GM12878 (cell line): ENCODE results near the gene USH1G. TPM values are rescaled to one million over a fixed set of nuclear protein-coding genes. Genes with fewer than 3 reads are reported as not detected.
A peak's percentile ranks its signal among the peaks of the same experiment; 100 is the strongest.

Experiments
- BHLHE40 ChIP-seq, 2 experiments: fragments of 450-650 bp in 1 of 2; IDR thresholded peaks; 2 replicates each; pipeline ENCODE4 v1.6.1; 2011 to 2017; ENCODE audit warnings: low read depth in 2 of 2, borderline replicate concordance in 1 of 2, improper control_type of control experiment in 1 of 2, low read length in 1 of 2, mild to moderate bottlenecking in 1 of 2
- CBX3 ChIP-seq: fragments of 200-600 bp; sonication (generic); IDR thresholded peaks from 2 replicates; pipeline ENCODE4 v1.6.1; 2016; ENCODE audit warnings: low read depth, borderline replicate concordance
- CHD1 ChIP-seq: IDR thresholded peaks from 2 replicates; pipeline ENCODE4 v1.6.1; 2012; ENCODE audit warnings: low read depth, low read length, improper control_type of control experiment
- EED ChIP-seq: sonication (generic); IDR thresholded peaks from 2 replicates; pipeline ENCODE4 v1.6.1; 2016; ENCODE audit warnings: antibody characterized with exemption, low read depth
- GABPA ChIP-seq: IDR thresholded peaks from 2 replicates; pipeline ENCODE4 v1.6.1; 2014; ENCODE audit warnings: antibody characterized with exemption, low read depth, mild to moderate bottlenecking, inconsistent platforms
- GATAD2B ChIP-seq: fragments of 450-650 bp; conservative IDR thresholded peaks from 2 replicates; pipeline ENCODE4 v1.6.1; 2017; ENCODE audit warnings: low read depth, mild to moderate bottlenecking, moderate library complexity
- IKZF1 ChIP-seq: fragments of 450-650 bp; conservative IDR thresholded peaks from 2 replicates; pipeline ENCODE4 v1.6.1; 2017; ENCODE audit warnings: antibody characterized with exemption, mild to moderate bottlenecking
- MTA2 ChIP-seq: fragments of 450-650 bp; IDR thresholded peaks from 2 replicates; pipeline ENCODE4 v1.6.1; 2016; ENCODE audit warnings: low read depth, mild to moderate bottlenecking, moderate library complexity
- NBN ChIP-seq: fragments of 450-650 bp; IDR thresholded peaks from 2 replicates; pipeline ENCODE4 v1.6.1; 2016
- NFYB ChIP-seq: IDR thresholded peaks from 2 replicates; pipeline ENCODE4 v1.6.1; 2011; ENCODE audit warnings: low read depth, mild to moderate bottlenecking, low read length, improper control_type of control experiment, moderate library complexity; ENCODE audit not compliant: insufficient read depth
- NR2C2 ChIP-seq: IDR thresholded peaks from 2 replicates; pipeline ENCODE4 v1.6.1; 2011; ENCODE audit warnings: borderline replicate concordance, low read depth; ENCODE audit not compliant: control insufficient read depth, insufficient read length
- NRF1 ChIP-seq: conservative IDR thresholded peaks from 2 replicates; pipeline ENCODE4 v1.6.1; 2011; ENCODE audit warnings: mild to moderate bottlenecking, low read depth, low read length, improper control_type of control experiment
- PAX8 ChIP-seq: fragments of 450-650 bp; IDR thresholded peaks from 2 replicates; pipeline ENCODE4 v1.6.1; 2017; ENCODE audit warnings: mild to moderate bottlenecking, moderate library complexity
- RELA ChIP-seq: fragments of 450-650 bp; IDR thresholded peaks from 2 replicates; pipeline ENCODE4 v1.8.0; 2014; ENCODE audit warnings: borderline replicate concordance; ENCODE audit not compliant: partially characterized antibody
- SMC3 ChIP-seq: IDR thresholded peaks from 2 replicates; pipeline ENCODE4 v1.6.1; 2011; ENCODE audit warnings: low read length, improper control_type of control experiment, borderline replicate concordance
- SUZ12 ChIP-seq: fragments of 200-600 bp; sonication (generic); IDR thresholded peaks from one replicate; pipeline ENCODE4 v1.6.1; 2018; ENCODE audit warnings: antibody characterized with exemption, mild to moderate bottlenecking; ENCODE audit not compliant: unreplicated experiment
- TCF12 ChIP-seq: IDR thresholded peaks from 2 replicates; pipeline ENCODE4 v1.6.1; 2011; ENCODE audit warnings: low read depth, mild to moderate bottlenecking, low read length
- polyA plus RNA-seq, 11 experiments: library from polyadenylated mRNA; depleted of rRNA in 4 of 11; unstranded in 6 of 11; stranded (reverse) in 5 of 11; fragments of >200 nt; fragmentation: Nextera tagmentation in 4 of 11; fragmentation: Illumina TruSeq in 1 of 11; extraction: Ambion mirVana in 4 of 11; extraction: Trizol in 1 of 11; gene quantifications; 1 replicate in 1 of 11; 2 replicates in 10 of 11; pipeline versions ENCODE4 v1.2.1 to v1.2.3, GENCODE V29; 2011 to 2016; ENCODE audit warnings: inconsistent platforms in 2 of 11, missing spikeins in 2 of 11, low read depth in 1 of 11
- total RNA-seq, 4 experiments: library from RNA; depleted of rRNA in 3 of 4; stranded (reverse); fragments of >200 nt in 3 of 4; fragmentation: Illumina TruSeq in 1 of 4; extraction: Trizol in 1 of 4; gene quantifications; 2 replicates each; pipeline versions ENCODE4 v1.2.1 to v1.2.3, GENCODE V29; 2013 to 2021
- TF ChIP-seq, protein P1 (sequence below): IDR thresholded peaks from 2 replicates; pipeline ENCODE4 v1.6.1; 2012; ENCODE audit warnings: low read length, inconsistent platforms
- TF ChIP-seq, protein P2 (sequence below): fragments of 450-650 bp; IDR thresholded peaks from 2 replicates; pipeline ENCODE4 v1.6.1; 2014; ENCODE audit warnings: mild to moderate bottlenecking
- TF ChIP-seq, protein P3 (sequence below): IDR thresholded peaks from 2 replicates; pipeline ENCODE4 v1.6.1; 2012; ENCODE audit warnings: low read depth, low read length, improper control_type of control experiment
- TF ChIP-seq, protein P4 (sequence below): fragments of 450-650 bp; formaldehyde crosslinking; IDR thresholded peaks from 2 replicates; pipeline ENCODE4 v1.4.0; 2022; ENCODE audit warnings: mild to moderate bottlenecking, moderate library complexity
- TF ChIP-seq, protein P5 (sequence below): IDR thresholded peaks from 2 replicates; pipeline ENCODE4 v1.6.1; 2011; ENCODE audit warnings: borderline replicate concordance, low read depth, mild to moderate bottlenecking, moderate library complexity, low read length; ENCODE audit not compliant: insufficient read depth, poor library complexity, severe bottlenecking

Gene USH1G
- total and polyA plus RNA-seq, 10 of the 15 experiments (the other 5 are each of a cell fraction or from before 2014, with no cell fraction given), result 0.05 to 0.62 (median 0.09) TPM; not detected in 7

DNA sequence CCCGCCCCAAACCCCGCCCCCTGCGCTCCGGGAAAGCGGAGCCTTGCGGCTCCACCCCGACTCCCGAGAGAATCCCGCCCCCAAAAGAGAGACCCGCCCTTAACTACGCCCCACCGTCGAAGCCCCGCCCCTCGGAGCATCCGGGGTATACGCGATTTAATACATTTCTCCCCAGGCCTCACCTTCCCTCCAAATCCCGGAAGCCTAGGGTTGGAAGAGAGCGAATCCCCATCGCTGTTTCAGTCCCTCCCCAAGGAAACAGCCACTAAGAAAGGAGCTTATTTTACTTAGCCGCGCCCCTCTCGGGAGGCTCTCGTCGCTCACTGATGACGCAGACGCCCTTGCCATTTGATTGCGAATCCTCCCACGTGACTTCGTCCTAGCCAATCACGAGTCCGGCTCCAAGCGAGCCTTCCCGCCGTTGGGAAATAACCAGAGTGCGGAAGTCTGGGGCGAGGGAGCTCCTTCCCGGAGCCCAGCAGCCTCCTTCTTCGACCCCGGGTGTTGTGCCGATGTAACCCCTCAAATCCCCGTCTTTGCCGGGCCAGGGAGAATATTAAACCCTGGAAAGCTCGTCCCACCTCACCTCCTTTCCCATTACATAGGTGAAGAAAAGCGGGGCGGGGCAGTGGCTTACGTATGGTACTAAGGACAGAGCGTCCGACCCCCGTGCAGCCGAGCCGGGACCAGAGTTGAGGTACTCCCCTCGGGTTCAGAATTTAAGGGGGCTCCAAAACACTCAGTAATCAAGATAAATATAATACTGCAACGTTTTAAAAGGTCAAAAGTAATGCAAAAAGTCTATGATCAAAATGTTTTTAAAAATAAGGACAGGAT, 49.8 kb downstream of the USH1G start (continued):
- TF ChIP-seq, protein P1, sequence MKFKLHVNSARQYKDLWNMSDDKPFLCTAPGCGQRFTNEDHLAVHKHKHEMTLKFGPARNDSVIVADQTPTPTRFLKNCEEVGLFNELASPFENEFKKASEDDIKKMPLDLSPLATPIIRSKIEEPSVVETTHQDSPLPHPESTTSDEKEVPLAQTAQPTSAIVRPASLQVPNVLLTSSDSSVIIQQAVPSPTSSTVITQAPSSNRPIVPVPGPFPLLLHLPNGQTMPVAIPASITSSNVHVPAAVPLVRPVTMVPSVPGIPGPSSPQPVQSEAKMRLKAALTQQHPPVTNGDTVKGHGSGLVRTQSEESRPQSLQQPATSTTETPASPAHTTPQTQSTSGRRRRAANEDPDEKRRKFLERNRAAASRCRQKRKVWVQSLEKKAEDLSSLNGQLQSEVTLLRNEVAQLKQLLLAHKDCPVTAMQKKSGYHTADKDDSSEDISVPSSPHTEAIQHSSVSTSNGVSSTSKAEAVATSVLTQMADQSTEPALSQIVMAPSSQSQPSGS, result no peak
- TF ChIP-seq CBX3, result no peak
- TF ChIP-seq GABPA, result no peak
- TF ChIP-seq, protein P2, sequence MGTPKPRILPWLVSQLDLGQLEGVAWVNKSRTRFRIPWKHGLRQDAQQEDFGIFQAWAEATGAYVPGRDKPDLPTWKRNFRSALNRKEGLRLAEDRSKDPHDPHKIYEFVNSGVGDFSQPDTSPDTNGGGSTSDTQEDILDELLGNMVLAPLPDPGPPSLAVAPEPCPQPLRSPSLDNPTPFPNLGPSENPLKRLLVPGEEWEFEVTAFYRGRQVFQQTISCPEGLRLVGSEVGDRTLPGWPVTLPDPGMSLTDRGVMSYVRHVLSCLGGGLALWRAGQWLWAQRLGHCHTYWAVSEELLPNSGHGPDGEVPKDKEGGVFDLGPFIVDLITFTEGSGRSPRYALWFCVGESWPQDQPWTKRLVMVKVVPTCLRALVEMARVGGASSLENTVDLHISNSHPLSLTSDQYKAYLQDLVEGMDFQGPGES, result peak; percentile 76
- no peak for TF ChIP-seq SMC3
- no peak for TF ChIP-seq NRF1
- TF ChIP-seq, protein P3, sequence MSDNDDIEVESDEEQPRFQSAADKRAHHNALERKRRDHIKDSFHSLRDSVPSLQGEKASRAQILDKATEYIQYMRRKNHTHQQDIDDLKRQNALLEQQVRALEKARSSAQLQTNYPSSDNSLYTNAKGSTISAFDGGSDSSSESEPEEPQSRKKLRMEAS, result peak; percentile 93
- TF ChIP-seq CHD1, result no peak
- TF ChIP-seq MTA2, result peak; percentile 36; the same call in 1 of the 2 replicates
- no peak for TF ChIP-seq PAX8
- peak; percentile 72 for TF ChIP-seq GATAD2B
- peak; percentile 53; the same call in 1 of the 2 replicates for TF ChIP-seq TCF12
- TF ChIP-seq, protein P4, sequence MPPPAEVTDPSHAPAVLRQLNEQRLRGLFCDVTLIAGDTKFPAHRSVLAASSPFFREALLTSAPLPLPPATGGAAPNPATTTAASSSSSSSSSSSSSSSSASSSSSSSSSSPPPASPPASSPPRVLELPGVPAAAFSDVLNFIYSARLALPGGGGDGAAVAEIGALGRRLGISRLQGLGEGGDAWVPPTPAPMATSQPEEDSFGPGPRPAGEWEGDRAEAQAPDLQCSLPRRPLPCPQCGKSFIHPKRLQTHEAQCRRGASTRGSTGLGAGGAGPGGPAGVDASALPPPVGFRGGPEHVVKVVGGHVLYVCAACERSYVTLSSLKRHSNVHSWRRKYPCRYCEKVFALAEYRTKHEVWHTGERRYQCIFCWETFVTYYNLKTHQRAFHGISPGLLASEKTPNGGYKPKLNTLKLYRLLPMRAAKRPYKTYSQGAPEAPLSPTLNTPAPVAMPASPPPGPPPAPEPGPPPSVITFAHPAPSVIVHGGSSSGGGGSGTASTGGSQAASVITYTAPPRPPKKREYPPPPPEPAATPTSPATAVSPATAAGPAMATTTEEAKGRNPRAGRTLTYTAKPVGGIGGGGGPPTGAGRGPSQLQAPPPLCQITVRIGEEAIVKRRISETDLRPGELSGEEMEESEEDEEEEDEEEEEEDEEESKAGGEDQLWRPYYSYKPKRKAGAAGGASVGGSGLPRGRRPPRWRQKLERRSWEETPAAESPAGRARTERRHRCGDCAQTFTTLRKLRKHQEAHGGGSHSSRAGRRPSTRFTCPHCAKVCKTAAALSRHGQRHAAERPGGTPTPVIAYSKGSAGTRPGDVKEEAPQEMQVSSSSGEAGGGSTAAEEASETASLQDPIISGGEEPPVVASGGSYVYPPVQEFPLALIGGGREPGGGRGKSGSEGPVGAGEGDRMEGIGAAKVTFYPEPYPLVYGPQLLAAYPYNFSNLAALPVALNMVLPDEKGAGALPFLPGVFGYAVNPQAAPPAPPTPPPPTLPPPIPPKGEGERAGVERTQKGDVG (CRISPR knock-in tag), result no peak
- TF ChIP-seq EED, result no peak; the same call in 1 of the 2 replicates
- peak; percentile 90 for TF ChIP-seq RELA
- TF ChIP-seq BHLHE40 (IDR thresholded peaks at IDR 0.05; ENCODE audit: borderline replicate concordance in 1 of 2, low read depth in 2 of 2, low read length in 1 of 2), result peak in 1 of 2 experiments; percentile 70; a peak in 1 of 4 replicates
- TF ChIP-seq, protein P5, sequence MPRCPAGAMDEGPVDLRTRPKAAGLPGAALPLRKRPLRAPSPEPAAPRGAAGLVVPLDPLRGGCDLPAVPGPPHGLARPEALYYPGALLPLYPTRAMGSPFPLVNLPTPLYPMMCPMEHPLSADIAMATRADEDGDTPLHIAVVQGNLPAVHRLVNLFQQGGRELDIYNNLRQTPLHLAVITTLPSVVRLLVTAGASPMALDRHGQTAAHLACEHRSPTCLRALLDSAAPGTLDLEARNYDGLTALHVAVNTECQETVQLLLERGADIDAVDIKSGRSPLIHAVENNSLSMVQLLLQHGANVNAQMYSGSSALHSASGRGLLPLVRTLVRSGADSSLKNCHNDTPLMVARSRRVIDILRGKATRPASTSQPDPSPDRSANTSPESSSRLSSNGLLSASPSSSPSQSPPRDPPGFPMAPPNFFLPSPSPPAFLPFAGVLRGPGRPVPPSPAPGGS, result no peak
- peak; percentile 93 for TF ChIP-seq NBN
- TF ChIP-seq NR2C2, result no peak
- peak; percentile 92 for TF ChIP-seq NFYB
- no peak for TF ChIP-seq SUZ12
- peak; percentile 88; the same call in 1 of the 2 replicates for TF ChIP-seq IKZF1
